Hepatocyte (in vitro differentiated cells): Measurements from ENCODE around the gene ATXN7L1. TPM values are rescaled to one million over a fixed set of nuclear protein-coding genes. Genes with fewer than 3 reads are reported as not detected.

ENCODE experiments used
- DNase-seq: peaks from one replicate; pipeline ENCODE4 v3.0.0-alpha.2; 2016; ENCODE audit warnings: low spot score
- H2AFZ ChIP-seq: fragments of 200-600 bp; sonication (generic); 2 replicates; pipeline ENCODE4 v1.6.0; 2016; ENCODE audit warnings: antibody characterized with exemption, mild to moderate bottlenecking
- H3K27ac ChIP-seq: fragments of 200-600 bp; sonication (generic); 2 replicates; pipeline ENCODE4 v1.5.1; 2016; ENCODE audit warnings: mild to moderate bottlenecking
- H3K27me3 ChIP-seq: fragments of 200-600 bp; sonication (generic); 2 replicates; pipeline ENCODE4 v1.6.1; 2016
- H3K36me3 ChIP-seq: fragments of 200-600 bp; sonication (generic); replicated peaks from 2 replicates; pipeline ENCODE4 v1.5.1; 2016; ENCODE audit warnings: low read depth; ENCODE audit not compliant: insufficient read depth
- H3K4me1 ChIP-seq: fragments of 200-600 bp; sonication (generic); 2 replicates; pipeline ENCODE4 v1.5.1; 2016; ENCODE audit warnings: mild to moderate bottlenecking, moderate library complexity; ENCODE audit not compliant: insufficient read depth
- H3K4me2 ChIP-seq: fragments of 200-600 bp; sonication (generic); 2 replicates; pipeline ENCODE4 v1.6.0; 2016
- H3K4me3 ChIP-seq: fragments of 200-600 bp; sonication (generic); 2 replicates; pipeline ENCODE4 v1.5.1; 2016; ENCODE audit warnings: mild to moderate bottlenecking
- H3K79me2 ChIP-seq: fragments of 200-600 bp; sonication (generic); 2 replicates; pipeline ENCODE4 v1.6.0; 2017; ENCODE audit warnings: mild to moderate bottlenecking
- H3K9me2 ChIP-seq: fragments of 200-600 bp; sonication (generic); replicated peaks from 2 replicates; pipeline ENCODE4 v1.6.0; 2017; ENCODE audit warnings: mild to moderate bottlenecking; ENCODE audit not compliant: insufficient read depth
- H3K9me3 ChIP-seq: fragments of 200-600 bp; sonication (generic); 2 replicates; pipeline ENCODE4 v1.5.1; 2016; ENCODE audit warnings: low read depth, mild to moderate bottlenecking
- H4K20me1 ChIP-seq: fragments of 200-600 bp; sonication (generic); 2 replicates; pipeline ENCODE4 v1.6.0; 2016; ENCODE audit warnings: mild to moderate bottlenecking; ENCODE audit not compliant: insufficient read depth, poor library complexity, severe bottlenecking
- CTCF ChIP-seq: fragments of 200-600 bp; sonication (generic); IDR thresholded peaks from 2 replicates; pipeline ENCODE4 v1.5.1; 2016; ENCODE audit warnings: antibody characterized with exemption, mild to moderate bottlenecking; ENCODE audit not compliant: poor library complexity
- EZH2 ChIP-seq: fragments of 200-600 bp; sonication (generic); IDR thresholded peaks from 2 replicates; pipeline ENCODE4 v1.6.1; 2016; ENCODE audit warnings: antibody characterized with exemption, mild to moderate bottlenecking, borderline replicate concordance
- EZH2phosphoT487 ChIP-seq: fragments of 200-600 bp; sonication (generic); IDR thresholded peaks from one replicate; pipeline ENCODE4 v1.6.1; 2018; ENCODE audit warnings: antibody characterized with exemption, mild to moderate bottlenecking, low read depth, moderate library complexity; ENCODE audit not compliant: unreplicated experiment, severe bottlenecking
- WGBS: methylation state at CpG from one replicate; pipeline ENCODE4 v1.1.6; 2016; ENCODE audit warnings: low lambda C conversion rate; ENCODE audit errors: missing lambda C conversion rate; 5-methylcytosine and 5-hydroxymethylcytosine counted together
- polyA plus RNA-seq: library from polyadenylated mRNA; unstranded; fragments of >200 nt; fragmentation: Nextera tagmentation; extraction: Ambion mirVana; gene quantifications from 2 replicates; pipeline ENCODE4 v1.2.1, GENCODE V29; 2016
- total RNA-seq: library from RNA; depleted of rRNA; stranded (reverse); fragments of >200 nt; gene quantifications from 2 replicates; pipeline ENCODE4 v1.2.3, GENCODE V29; 2014

ATXN7L1 gene
- total and polyA plus RNA-seq, 2 experiments from 2014 or later, result 8.9 to 9.3 TPM

GRCh38 chr7:105805447-105806019 is 70.9 kb downstream of the ATXN7L1 start:
- H2AFZ ChIP-seq, result no peak overlapping the region
- no peak for TF ChIP-seq EZH2phosphoT487
- TF ChIP-seq CTCF, result no peak
- TF ChIP-seq EZH2, result no peak
- 68% methylated on average over 11 of the region's 11 CpGs for WGBS

GRCh38 chr7:105803429-105803736 is 73.0 kb downstream of the ATXN7L1 start:
- no peaks in the 10 kb centered on the region for H3K27me3 ChIP-seq
- no peak overlapping the region for H3K27ac ChIP-seq
- H3K36me3 ChIP-seq, result no peaks in the 10 kb centered on the region
- H3K4me1 ChIP-seq, result peaks cover 12% of the 10 kb centered on the region
- no peak overlapping the region for H3K4me2 ChIP-seq
- no peak overlapping the region for H2AFZ ChIP-seq
- 54% methylated on average over 2 of the region's 2 CpGs for WGBS
- no peaks in the 10 kb centered on the region for H3K9me3 ChIP-seq
- H3K9me2 ChIP-seq, result no peaks in the 10 kb centered on the region
- TF ChIP-seq EZH2phosphoT487 (no peak), CTCF (no peak), EZH2 (no peak)
- peaks cover 4% of the 10 kb centered on the region for H3K79me2 ChIP-seq
- H3K4me3 ChIP-seq, result no peak overlapping the region
- DNase-seq, result no peak
- no peaks in the 10 kb centered on the region for H4K20me1 ChIP-seq

More at GRCh38 chr7:105805447-105806019, 70.9 kb downstream of the ATXN7L1 start:
- Histone ChIP-seq H4K20me1 (no peaks in the 10 kb centered on the region), H3K4me2 (no peak overlapping the region), H3K79me2 (peaks cover 4% of the 10 kb centered on the region), H3K4me3 (no peak overlapping the region), H3K27ac (no peak overlapping the region), H3K9me2 (no peaks in the 10 kb centered on the region), H3K9me3 (no peaks in the 10 kb centered on the region), H3K27me3 (no peaks in the 10 kb centered on the region), H3K36me3 (no peaks in the 10 kb centered on the region), H3K4me1 (peaks cover 12% of the 10 kb centered on the region)
- DNase-seq, result no peak

GRCh38 chr7:105802604-105803428 is 73.6 kb downstream of the ATXN7L1 start:
- no peak overlapping the region for H3K4me2 ChIP-seq
- H3K79me2 ChIP-seq, result peaks cover 4% of the 10 kb centered on the region
- TF ChIP-seq EZH2 (no peak), EZH2phosphoT487 (no peak), CTCF (no peak)
- no peak overlapping the region for H3K4me3 ChIP-seq
- 80% methylated on average over 7 of the region's 7 CpGs for WGBS
- no peaks in the 10 kb centered on the region for H3K9me2 ChIP-seq
- H3K36me3 ChIP-seq, result no peaks in the 10 kb centered on the region
- no peaks in the 10 kb centered on the region for H4K20me1 ChIP-seq
- H3K27ac ChIP-seq, result no peak overlapping the region
- H3K27me3 ChIP-seq, result no peaks in the 10 kb centered on the region
- DNase-seq, result peak; percentile 23
- no peaks in the 10 kb centered on the region for H3K9me3 ChIP-seq
- H3K4me1 ChIP-seq, result peaks cover 12% of the 10 kb centered on the region
- H2AFZ ChIP-seq, result no peak overlapping the region
